Mesenchymal stem cell (in vitro differentiated cells and primary cell): ENCODE results near the gene MYL12A.

Experiments used
- DNase-seq: peaks from one replicate; pipeline ENCODE4 v3.0.0-alpha.2; 2013
- H2AFZ ChIP-seq: one replicate; pipeline ENCODE4 v1.6.1; 2013; ENCODE audit warnings: low read depth, mild to moderate bottlenecking, control low read depth, inconsistent platforms, low read length, moderate library complexity
- H2AK5ac ChIP-seq: 2 replicates; pipeline ENCODE4 v1.6.1; 2013; ENCODE audit warnings: low read length, moderate library complexity, mild to moderate bottlenecking, inconsistent platforms; ENCODE audit not compliant: severe bottlenecking
- H2BK120ac ChIP-seq: one replicate; pipeline ENCODE4 v1.6.1; 2013; ENCODE audit warnings: low read depth, mild to moderate bottlenecking, inconsistent platforms, low read length, moderate library complexity
- H2BK12ac ChIP-seq, 2 experiments: one replicate each; pipeline ENCODE4 v1.6.1; 2013; ENCODE audit warnings: inconsistent platforms in 2 of 2, low read length in 2 of 2, mild to moderate bottlenecking in 2 of 2, moderate library complexity in 2 of 2, control low read depth in 1 of 2
- H2BK15ac ChIP-seq: one replicate; pipeline ENCODE4 v1.6.1; 2013; ENCODE audit warnings: mild to moderate bottlenecking, low read depth, inconsistent platforms; ENCODE audit not compliant: poor library complexity, severe bottlenecking
- H2BK5ac ChIP-seq: 2 replicates; pipeline ENCODE4 v1.6.1; 2013; ENCODE audit warnings: low read depth, mild to moderate bottlenecking, low read length, control low read depth, inconsistent platforms; ENCODE audit not compliant: poor library complexity, severe bottlenecking
- H3K14ac ChIP-seq, 2 experiments: one replicate each; pipeline ENCODE4 v1.6.1; 2013; ENCODE audit warnings: inconsistent platforms in 2 of 2, low read length in 2 of 2, control low read depth in 1 of 2, mild to moderate bottlenecking in 1 of 2, moderate library complexity in 1 of 2
- H3K18ac ChIP-seq, 2 experiments: one replicate each; pipeline ENCODE4 v1.6.1; 2013; ENCODE audit warnings: inconsistent platforms in 2 of 2, low read length in 2 of 2, control low read depth in 1 of 2, low read depth in 1 of 2, mild to moderate bottlenecking in 1 of 2
- H3K23ac ChIP-seq, 2 experiments: one replicate each; pipeline ENCODE4 v1.6.1; 2013; ENCODE audit warnings: inconsistent platforms in 2 of 2, low read length in 2 of 2, mild to moderate bottlenecking in 2 of 2, moderate library complexity in 2 of 2, control low read depth in 1 of 2
- H3K27ac ChIP-seq: 2 replicates; pipeline ENCODE4 v1.5.1; 2013; ENCODE audit warnings: mild to moderate bottlenecking, moderate library complexity, low read length, control low read depth, inconsistent platforms; ENCODE audit not compliant: poor library complexity, severe bottlenecking
- H3K27me3 ChIP-seq, 2 experiments: 2 replicates each; pipeline versions ENCODE4 v1.6.1 to v1.7.0; 2013; ENCODE audit warnings: low read length in 2 of 2, mild to moderate bottlenecking in 2 of 2, moderate library complexity in 2 of 2, control low read depth in 1 of 2, inconsistent platforms in 1 of 2; ENCODE audit not compliant: control insufficient read depth in 1 of 2, insufficient read depth in 1 of 2
- H3K36me3 ChIP-seq, 2 experiments: 2 replicates each; pipeline versions ENCODE4 v1.6.1 to v1.7.0; 2013; ENCODE audit warnings: low read length in 2 of 2, control low read depth in 1 of 2, inconsistent platforms in 1 of 2, low read depth in 1 of 2, mild to moderate bottlenecking in 1 of 2; ENCODE audit not compliant: insufficient read depth in 2 of 2, control insufficient read depth in 1 of 2
- H3K4ac ChIP-seq, 2 experiments: one replicate each; pipeline ENCODE4 v1.6.1; 2013; ENCODE audit warnings: inconsistent platforms in 2 of 2, low read length in 2 of 2, mild to moderate bottlenecking in 2 of 2, moderate library complexity in 2 of 2, control low read depth in 1 of 2, low read depth in 1 of 2
- H3K4me1 ChIP-seq: 2 replicates; pipeline ENCODE4 v1.6.1; 2013; ENCODE audit warnings: low read depth, low read length, control low read depth; ENCODE audit not compliant: control insufficient read depth, insufficient read depth
- H3K4me2 ChIP-seq: 2 replicates; pipeline ENCODE4 v1.6.1; 2013; ENCODE audit warnings: low read length, mild to moderate bottlenecking, inconsistent platforms; ENCODE audit not compliant: poor library complexity, severe bottlenecking
- H3K4me3 ChIP-seq, 2 experiments: 2 replicates each; pipeline versions ENCODE4 v1.5.1 to v1.7.0; 2013; ENCODE audit warnings: low read length in 2 of 2, mild to moderate bottlenecking in 2 of 2, control low read depth in 1 of 2, low read depth in 1 of 2; ENCODE audit not compliant: insufficient read depth in 1 of 2
- H3K79me1 ChIP-seq: replicated peaks from 2 replicates; pipeline ENCODE4 v1.6.1; 2013; ENCODE audit warnings: mild to moderate bottlenecking, control low read depth, low read length, inconsistent platforms; ENCODE audit not compliant: poor library complexity, severe bottlenecking
- H3K9ac ChIP-seq: 2 replicates; pipeline ENCODE4 v1.7.0; 2013; ENCODE audit warnings: mild to moderate bottlenecking, low read length, moderate library complexity
- H3K9me3 ChIP-seq: 2 replicates; pipeline ENCODE4 v1.7.0; 2013; ENCODE audit warnings: mild to moderate bottlenecking, low read length; ENCODE audit not compliant: control insufficient read depth
- H4K8ac ChIP-seq: one replicate; pipeline ENCODE4 v1.6.1; 2013; ENCODE audit warnings: inconsistent platforms, mild to moderate bottlenecking, low read length, moderate library complexity
- H4K91ac ChIP-seq: one replicate; pipeline ENCODE4 v1.6.1; 2013; ENCODE audit warnings: mild to moderate bottlenecking, low read length, inconsistent platforms
- WGBS: methylation state at CpG from one replicate; pipeline ENCODE4 v1.1.7; 2013; ENCODE audit warnings: mixed read lengths; 5-methylcytosine and 5-hydroxymethylcytosine counted together

MYL12A gene

DNA sequence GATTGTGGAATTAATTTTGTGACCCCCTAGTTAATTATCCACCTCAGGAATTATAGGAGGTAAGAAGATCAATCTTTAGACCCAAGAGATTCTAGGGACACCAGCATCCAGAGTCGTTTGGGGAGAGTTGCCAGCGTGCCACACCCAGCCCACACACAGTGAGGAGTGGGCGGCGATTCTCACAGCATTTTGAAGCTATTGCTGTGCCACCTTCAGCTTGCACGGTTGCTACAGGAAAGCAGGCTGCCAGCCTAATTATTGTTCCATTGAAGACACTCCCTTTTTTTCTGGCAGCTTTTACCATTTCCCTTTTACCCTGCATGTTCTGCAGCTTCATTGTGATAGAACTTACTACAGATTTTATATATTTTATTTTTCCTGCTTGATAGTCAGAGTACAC is 13.1 kb upstream of the MYL12A start:
- Histone ChIP-seq H3K4me1 (no peaks in the 10 kb centered on the region), H2AK5ac (no peak overlapping the region), H3K14ac (no peak overlapping the region), H3K4me3 (no peak overlapping the region), H3K9me3 (no peaks in the 10 kb centered on the region), H3K18ac (no peak overlapping the region), H3K27me3 (no peaks in the 10 kb centered on the region), H3K9ac (no peak overlapping the region), H2BK120ac (no peak overlapping the region), H3K79me1 (no peaks in the 10 kb centered on the region), H3K4me2 (no peak overlapping the region), H2BK12ac (no peak overlapping the region), H2BK15ac (no peak overlapping the region), H4K8ac (no peak overlapping the region), H4K91ac (no peak overlapping the region), H2AFZ (no peak overlapping the region), H3K36me3 (no peaks in the 10 kb centered on the region), H3K27ac (no peak overlapping the region), H2BK5ac (no peak overlapping the region), H3K23ac (no peak overlapping the region), H3K4ac (no peak overlapping the region)
- no peak for DNase-seq
- WGBS: 77% methylated on average over 5 of the region's 5 CpGs

- DNase-seq: no peak
- H3K23ac ChIP-seq: no peak overlapping the region
- WGBS: 84% methylated on average over 2 of the region's 2 CpGs
- no peak overlapping the region for H2BK12ac ChIP-seq
- H3K79me1 ChIP-seq: no peaks in the 10 kb centered on the region
- H3K4me3 ChIP-seq: no peak overlapping the region
- no peaks in the 10 kb centered on the region for H3K36me3 ChIP-seq
- no peak overlapping the region for H2BK5ac ChIP-seq
- H3K9me3 ChIP-seq: no peaks in the 10 kb centered on the region
- H4K91ac ChIP-seq: no peak overlapping the region
- H4K8ac ChIP-seq: no peak overlapping the region
- no peak overlapping the region for H3K4ac ChIP-seq
- no peaks in the 10 kb centered on the region for H3K4me1 ChIP-seq
- no peak overlapping the region for H3K27ac ChIP-seq
- no peak overlapping the region for H3K9ac ChIP-seq
- no peak overlapping the region for H3K14ac ChIP-seq
- H2BK15ac ChIP-seq: no peak overlapping the region
- H2AFZ ChIP-seq: no peak overlapping the region
- H2AK5ac ChIP-seq: no peak overlapping the region
- no peaks in the 10 kb centered on the region for H3K27me3 ChIP-seq
- no peak overlapping the region for H3K18ac ChIP-seq
- no peak overlapping the region for H2BK120ac ChIP-seq
- no peak overlapping the region for H3K4me2 ChIP-seq
These were observed 11.8 kb upstream of the MYL12A start for GRCh38 chr18:3235846-3236245.

- Histone ChIP-seq H3K4ac (no peak overlapping the region), H3K4me1 (no peaks in the 10 kb centered on the region), H2AFZ (no peak overlapping the region), H3K4me2 (no peak overlapping the region), H2BK12ac (no peak overlapping the region), H2BK5ac (no peak overlapping the region), H4K91ac (no peak overlapping the region), H4K8ac (no peak overlapping the region), H3K9me3 (no peaks in the 10 kb centered on the region), H3K79me1 (no peaks in the 10 kb centered on the region), H3K27me3 (no peaks in the 10 kb centered on the region), H3K9ac (no peak overlapping the region), H3K36me3 (no peaks in the 10 kb centered on the region), H2AK5ac (no peak overlapping the region), H3K27ac (no peak overlapping the region), H2BK120ac (no peak overlapping the region), H3K18ac (no peak overlapping the region), H2BK15ac (no peak overlapping the region), H3K14ac (no peak overlapping the region), H3K23ac (no peak overlapping the region), H3K4me3 (no peak overlapping the region)
- DNase-seq: no peak
- WGBS: 74% methylated on average over 4 of the region's 4 CpGs
These were observed 11.1 kb upstream of the MYL12A start for GRCh38 chr18:3236470-3236869.

- no peaks in the 10 kb centered on the region for H3K79me1 ChIP-seq
- H2BK15ac ChIP-seq: no peak overlapping the region
- no peak overlapping the region for H3K27ac ChIP-seq
- no peaks in the 10 kb centered on the region for H3K36me3 ChIP-seq
- no peak overlapping the region for H2BK120ac ChIP-seq
- 85% methylated on average over 2 of the region's 2 CpGs for WGBS
- H3K18ac ChIP-seq: no peak overlapping the region
- H3K4ac ChIP-seq: no peak overlapping the region
- H3K4me1 ChIP-seq: no peaks in the 10 kb centered on the region
- no peak overlapping the region for H2BK12ac ChIP-seq
- H2AFZ ChIP-seq: no peak overlapping the region
- no peak overlapping the region for H3K4me2 ChIP-seq
- no peak overlapping the region for H2AK5ac ChIP-seq
- H3K23ac ChIP-seq: no peak overlapping the region
- no peak overlapping the region for H4K91ac ChIP-seq
- no peaks in the 10 kb centered on the region for H3K27me3 ChIP-seq
- H4K8ac ChIP-seq: no peak overlapping the region
- H3K9ac ChIP-seq: no peak overlapping the region
- no peaks in the 10 kb centered on the region for H3K9me3 ChIP-seq
- H3K14ac ChIP-seq: no peak overlapping the region
- no peak for DNase-seq
- H2BK5ac ChIP-seq: no peak overlapping the region
- H3K4me3 ChIP-seq: no peak overlapping the region
These were observed 8.9 kb upstream of the MYL12A start for GRCh38 chr18:3238742-3239141.
